NCI-H2171 treated with DMSO at 0.1 percent for 48 hours (cell line): Measurements from ENCODE around the gene TNFAIP2.

Experiments
- DNase-seq: peaks from one replicate; lab custom pipeline; 2025; lab: John Stamatoyannopoulos, UW

The TNFAIP2 gene

GRCh38 chr14:103094406-103095209 lies 28.7 kb upstream of the TNFAIP2 start, which contains the start of gene EXOC3L4:
TSS of gene EXOC3L4 (plus strand) at chr14:103094725. CDS start at chr14:103100220, 5,495 bp downstream.
- no peak for DNase-seq

GRCh38 chr14:103095210-103095778 lies 28.0 kb upstream of the TNFAIP2 start:
- no peak for DNase-seq

- DNase-seq = no peak
Measured at GRCh38 chr14:103096387-103096786, 26.9 kb upstream of the TNFAIP2 start.

DNA sequence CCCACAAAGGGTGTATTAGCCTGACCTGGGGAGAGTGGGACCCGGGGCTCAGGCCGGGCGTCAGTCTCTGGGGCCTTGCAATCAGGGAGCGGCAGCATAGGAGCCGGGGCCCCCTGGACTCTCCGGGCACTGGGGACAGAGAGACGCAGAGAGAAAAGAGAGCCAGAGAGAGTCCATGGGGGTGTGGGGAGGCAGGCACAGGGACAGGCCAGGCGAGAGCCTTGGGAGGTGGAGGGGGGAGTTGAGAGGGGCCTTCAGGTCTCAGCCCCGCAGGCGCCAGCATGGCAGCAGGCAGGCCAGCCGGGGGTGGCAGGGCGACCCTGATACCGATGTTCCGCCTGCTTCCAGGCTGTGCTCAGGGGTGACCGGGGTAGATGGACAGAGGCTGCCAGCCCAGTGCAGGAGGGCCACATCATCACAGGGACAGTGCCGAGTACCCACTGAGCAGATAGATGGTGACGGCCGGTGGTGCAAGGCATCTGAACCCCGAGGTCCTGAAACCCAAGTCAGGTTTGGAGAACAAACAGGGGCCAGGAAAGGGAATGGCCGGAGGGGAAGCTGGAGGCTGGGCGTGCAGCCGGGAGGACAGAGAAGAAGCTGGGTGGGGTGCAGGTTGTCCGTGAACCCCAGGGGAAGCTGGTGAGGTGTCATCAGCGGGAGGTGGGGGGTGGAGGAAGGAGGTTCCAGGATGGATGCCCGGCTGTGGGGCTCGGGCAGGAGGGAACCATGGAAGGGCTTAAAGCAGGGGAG lies 25.8 kb upstream of the TNFAIP2 start:
- DNase-seq = no peak

GRCh38 chr14:103097994-103098957 lies 25.0 kb upstream of the TNFAIP2 start:
- DNase-seq = no peak

GRCh38 chr14:103099081-103099732 lies 24.1 kb upstream of the TNFAIP2 start:
- no peak for DNase-seq

DNA sequence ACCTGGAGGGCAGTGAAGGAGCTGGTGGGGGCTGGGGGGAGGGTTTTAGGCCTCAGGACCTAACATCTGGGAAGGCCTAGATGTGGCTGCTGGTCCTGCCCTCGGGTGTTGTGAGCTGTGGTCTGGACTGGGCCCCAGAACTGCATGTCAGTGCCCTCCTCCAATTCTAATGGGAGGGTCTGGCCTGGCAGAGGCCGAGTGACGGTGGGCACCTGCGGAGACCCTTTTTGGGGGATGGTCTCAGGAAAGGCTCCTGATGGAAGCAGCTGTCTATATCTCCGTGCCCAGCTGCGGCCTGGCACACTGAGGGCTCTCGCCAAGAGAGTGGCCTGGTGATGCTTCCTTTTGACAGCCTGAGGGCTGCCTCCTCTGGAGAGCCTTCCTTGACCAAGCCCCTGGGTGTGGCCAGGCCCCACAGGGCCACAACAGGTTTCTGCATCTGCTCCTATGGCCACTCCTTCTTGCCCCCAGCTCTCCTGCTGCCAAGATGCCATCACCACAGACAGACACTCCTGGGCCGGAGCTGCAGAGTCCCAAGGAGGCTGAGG lies 23.5 kb upstream of the TNFAIP2 start:
- no peak for DNase-seq

- no peak for DNase-seq
Measured at GRCh38 chr14:103100281-103101121, 22.8 kb upstream of the TNFAIP2 start.

- DNase-seq = no peak
Measured at GRCh38 chr14:103101257-103101962, 21.9 kb upstream of the TNFAIP2 start.

GRCh38 chr14:103101963-103102688 lies 21.1 kb upstream of the TNFAIP2 start:
- DNase-seq = no peak

DNA sequence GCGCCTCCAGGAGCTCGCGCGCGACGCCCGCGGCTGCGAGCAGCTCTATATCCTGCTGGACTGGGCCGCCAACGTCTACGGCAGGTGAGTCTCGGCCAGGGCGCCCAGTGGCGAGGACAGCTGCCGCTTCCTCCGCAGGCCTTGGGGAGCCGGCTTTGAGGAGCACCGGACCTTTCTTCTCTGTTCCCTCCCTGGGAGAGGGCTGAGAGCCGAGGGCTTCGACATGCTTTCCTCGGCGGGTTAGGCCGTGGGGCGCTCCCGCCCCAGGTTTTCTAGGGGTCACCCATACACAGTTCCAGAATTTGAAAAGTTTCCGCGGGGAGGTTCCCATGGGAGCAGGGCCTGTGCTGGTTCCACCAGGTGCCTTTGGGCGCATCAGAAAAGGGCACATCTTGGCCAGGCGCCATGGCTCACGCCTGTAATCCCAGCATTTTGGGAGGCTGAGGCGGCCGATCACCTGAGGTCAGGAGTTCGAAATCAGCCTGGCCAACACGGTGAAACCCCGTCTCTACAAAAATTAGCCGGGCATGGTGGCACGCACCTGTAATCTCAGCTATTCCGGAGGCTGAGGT lies 20.5 kb upstream of the TNFAIP2 start:
- DNase-seq = no peak

GRCh38 chr14:103103461-103104388 lies 19.5 kb upstream of the TNFAIP2 start:
- DNase-seq = peak; percentile 87

- peak; percentile 19 for DNase-seq
Measured at GRCh38 chr14:103104389-103104653, 18.9 kb upstream of the TNFAIP2 start.

DNA sequence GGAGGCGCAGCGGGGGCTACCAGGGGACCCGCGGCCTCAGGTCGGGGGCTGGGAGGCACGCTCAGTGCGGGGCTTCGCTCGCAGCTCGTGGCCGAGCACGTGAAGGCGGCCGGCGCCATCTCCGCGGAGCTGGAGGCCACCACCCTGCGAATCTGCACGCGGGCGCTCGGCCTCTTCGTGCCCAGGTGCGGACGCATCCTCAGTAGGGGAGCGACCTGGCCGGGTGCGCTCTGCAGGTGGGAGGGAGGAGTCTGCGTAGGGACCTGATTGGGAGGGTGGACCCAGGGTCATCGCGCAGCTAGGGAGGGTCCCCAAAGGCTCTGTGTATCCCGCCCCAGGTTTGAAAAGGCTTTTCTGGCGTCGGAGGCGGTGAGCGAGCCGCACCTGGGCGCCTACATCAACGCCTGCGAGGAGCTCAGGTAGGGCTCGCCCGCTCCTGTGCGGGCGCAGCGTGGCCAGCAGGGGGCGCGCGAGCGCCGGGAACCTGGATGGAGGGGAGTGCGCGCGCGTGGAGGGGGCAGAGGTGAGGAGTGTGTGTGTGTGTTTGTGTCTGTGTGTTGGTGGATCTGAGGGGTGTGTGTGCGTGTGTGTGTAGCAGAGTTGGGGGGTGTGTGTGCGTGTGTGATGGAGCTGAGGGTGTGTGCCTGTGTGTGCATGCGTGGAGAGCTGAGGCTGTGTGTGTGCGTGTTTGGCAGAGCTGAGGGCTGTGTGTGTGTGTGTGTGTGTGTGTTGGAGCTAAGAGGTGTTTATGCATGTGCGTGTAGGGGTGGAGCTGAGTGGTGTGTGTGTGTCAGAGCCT lies 18.4 kb upstream of the TNFAIP2 start:
- peak; percentile 81 for DNase-seq

- peak; percentile 96 for DNase-seq
Measured at GRCh38 chr14:103105580-103106150, 17.6 kb upstream of the TNFAIP2 start.

GRCh38 chr14:103107455-103107854 lies 15.8 kb upstream of the TNFAIP2 start:
- DNase-seq = no peak
